HG02798 (cell line): ENCODE measurements around the gene PDIA5.
"Not testable (repeated sequence)": the region's sequence is repeated elsewhere in the genome, so short reads cannot be mapped to it uniquely, and the experiment has no call there.

Source experiments
- ATAC-seq: cut with Tn5 transposase; IDR thresholded peaks from one replicate; pipeline ENCODE4 v1.9.1; 2021; ENCODE audit warnings: mild to moderate bottlenecking; ENCODE audit not compliant: unreplicated experiment, poor library complexity

PDIA5 gene

DNA sequence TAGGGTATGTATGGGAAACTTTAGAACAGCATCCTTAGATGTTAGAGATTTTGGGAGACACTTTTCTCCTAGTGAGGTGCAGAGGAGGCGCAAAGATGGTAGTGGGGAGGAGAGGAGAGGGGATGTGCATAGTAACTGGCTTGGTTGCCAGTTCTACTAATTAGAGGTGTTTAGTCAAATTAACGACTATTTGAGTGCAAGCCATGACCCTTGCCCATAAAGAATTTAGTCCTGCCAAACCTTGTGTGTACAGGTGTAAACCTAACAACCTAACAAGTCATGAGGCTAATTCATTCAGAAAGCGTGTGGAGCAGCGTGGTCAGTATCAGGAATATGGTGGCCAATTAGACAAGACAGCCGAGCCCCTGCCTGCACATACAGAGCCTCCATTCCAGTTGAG is 72.7 kb downstream of the PDIA5 start:
- ATAC-seq = no peak

DNA sequence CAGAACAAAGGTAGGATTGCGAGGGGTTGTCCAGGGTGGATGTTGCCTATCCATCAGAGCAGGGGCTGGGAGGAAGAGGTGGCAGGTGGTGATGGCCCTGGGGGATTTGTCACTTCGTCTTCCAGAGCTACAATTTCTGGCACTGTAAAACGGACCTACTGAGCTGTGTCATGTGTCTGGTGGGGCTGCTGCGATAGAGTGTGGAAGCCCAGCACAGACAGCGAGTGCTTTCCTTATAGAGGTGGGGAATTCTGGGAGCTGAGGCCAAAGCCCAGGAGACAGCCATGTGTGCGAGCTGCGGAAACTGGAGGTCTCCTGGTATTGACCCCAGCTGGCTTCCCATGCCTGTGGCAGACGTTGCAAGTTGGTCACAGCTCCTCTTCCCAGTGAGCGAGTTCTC is 73.7 kb downstream of the PDIA5 start:
- no peak for ATAC-seq

DNA sequence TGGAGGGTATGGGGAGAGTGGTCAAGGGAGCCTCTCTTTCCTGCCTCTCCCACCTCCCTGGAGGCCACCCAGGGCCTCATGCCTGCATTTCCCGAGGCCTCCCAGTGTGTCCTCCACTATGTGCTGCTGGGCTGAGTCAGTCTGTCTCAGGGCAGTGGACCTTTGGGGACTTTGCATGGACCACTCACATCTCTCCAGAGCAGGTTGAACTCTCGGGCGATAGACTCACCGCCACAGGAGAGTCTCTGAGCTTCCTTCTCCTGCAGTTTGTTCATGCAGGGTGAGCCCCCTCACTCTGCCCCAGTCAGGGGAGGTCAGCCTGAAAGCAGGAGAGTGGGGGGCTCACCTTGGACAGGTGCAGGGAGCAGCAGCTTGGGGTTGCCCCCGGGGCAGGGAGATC is 74.5 kb downstream of the PDIA5 start:
- no peak for ATAC-seq

DNA sequence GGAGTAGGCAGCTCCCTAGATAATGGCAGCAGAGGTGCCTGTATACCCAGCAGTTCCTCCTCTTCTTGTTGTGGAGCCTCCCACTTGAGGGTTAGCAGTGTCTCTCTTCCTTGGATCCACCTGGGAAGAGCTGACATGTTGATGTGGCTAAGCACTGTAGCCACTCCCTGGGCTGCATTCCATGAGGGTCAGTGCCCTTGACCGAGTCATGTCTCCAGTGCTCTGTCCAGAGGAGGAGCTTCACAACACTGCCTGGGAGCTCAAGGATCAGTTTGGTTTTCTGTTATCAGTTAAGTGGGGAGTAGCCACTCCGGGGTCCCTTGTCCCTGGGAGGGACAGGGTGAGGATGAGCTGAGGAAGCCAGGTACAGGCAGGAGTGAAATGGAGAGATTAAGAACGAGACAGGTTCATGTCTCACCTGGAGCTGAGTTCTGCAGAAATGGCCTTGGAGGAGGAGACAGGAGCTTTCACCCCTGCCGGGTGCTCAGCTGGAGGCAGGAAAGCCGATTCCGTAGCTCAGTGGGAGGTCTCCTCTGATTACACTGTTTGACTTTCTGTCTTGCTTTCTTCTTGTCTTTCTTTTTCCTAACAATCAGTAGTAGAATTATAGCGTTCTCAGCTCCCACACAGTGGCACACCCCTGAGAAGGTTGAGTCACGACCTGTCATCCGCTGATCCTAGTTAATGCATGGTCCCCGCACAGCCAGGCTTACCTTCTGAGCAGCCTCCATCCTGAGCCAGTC is 77.0 kb downstream of the PDIA5 start:
- ATAC-seq = no peak

DNA sequence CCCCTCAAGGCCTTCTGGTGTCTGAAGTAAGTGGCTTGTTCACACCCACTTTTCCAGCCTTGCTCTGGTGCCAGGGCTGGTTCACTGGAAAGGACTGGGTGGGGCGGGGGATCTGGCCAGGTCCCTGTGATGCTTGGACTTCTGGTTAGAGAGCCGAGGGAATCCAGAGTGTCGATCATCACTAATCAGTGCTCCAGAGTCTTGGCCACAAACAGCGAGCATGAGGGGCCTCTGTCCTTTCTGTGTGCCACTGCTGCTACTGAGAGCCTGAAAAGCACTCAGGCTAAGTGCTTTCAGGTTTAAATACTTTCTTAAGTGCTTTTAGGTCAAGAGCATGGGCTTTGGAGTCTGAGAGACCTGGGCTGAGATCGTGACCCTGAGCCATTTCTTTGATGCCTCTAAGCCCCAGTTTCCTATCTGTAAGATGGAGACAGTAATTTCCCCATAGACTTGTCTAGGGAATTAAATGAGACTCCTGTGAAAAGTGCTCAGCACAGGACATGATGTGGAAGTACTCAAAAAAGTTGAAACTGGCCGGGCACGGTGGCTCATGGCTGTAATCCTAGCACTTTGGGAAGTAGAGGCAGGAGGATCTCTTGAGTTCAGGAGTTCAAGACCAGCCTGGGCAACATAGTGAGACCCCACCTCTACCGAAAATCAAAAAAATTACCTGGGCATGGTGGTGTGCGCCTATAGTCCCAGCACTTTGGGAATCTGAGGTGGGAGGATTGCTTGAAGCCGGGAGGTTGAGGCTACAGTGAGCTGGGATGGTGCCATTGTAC is 81.1 kb downstream of the PDIA5 start:
- no peak for ATAC-seq

DNA sequence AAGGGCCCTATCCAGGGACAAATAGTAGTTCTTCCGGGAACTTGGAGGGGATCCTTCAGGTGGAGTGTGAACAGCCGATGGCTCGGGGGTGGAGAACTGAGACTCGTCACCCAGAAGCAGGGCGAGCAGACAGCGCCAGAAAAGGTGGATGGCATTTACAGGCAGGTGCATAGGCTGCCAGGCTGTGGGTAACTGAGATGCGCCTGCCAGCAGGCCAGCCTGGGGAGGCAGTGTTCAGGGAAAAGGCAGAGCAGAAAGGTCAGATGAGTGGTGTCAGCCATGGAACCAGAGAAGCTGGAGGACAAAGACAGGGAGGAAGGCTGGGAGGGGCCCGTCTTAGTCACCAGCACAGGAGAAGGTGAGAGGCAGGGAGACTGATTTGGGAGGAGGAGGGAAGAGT is 81.9 kb downstream of the PDIA5 start:
- ATAC-seq = no peak

DNA sequence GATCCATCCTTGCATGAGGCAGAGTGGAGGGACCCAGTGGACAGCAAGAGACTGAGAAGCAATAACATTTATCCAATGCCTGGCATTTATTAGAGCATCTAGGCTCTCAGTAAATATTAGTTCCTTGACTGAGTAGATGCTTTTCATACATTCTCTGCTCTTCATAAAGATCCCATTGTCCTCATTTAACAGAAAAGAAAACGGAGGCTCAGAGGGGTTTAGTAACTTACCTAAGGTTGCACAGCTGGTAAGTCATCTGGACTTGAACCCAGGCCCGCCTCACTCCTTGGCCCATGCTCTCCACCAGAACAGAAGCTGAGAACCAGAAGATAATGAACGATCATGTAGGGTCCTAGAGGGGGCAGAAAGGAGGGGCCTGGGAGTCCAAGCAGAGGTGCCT is 82.7 kb downstream of the PDIA5 start:
- no peak for ATAC-seq

DNA sequence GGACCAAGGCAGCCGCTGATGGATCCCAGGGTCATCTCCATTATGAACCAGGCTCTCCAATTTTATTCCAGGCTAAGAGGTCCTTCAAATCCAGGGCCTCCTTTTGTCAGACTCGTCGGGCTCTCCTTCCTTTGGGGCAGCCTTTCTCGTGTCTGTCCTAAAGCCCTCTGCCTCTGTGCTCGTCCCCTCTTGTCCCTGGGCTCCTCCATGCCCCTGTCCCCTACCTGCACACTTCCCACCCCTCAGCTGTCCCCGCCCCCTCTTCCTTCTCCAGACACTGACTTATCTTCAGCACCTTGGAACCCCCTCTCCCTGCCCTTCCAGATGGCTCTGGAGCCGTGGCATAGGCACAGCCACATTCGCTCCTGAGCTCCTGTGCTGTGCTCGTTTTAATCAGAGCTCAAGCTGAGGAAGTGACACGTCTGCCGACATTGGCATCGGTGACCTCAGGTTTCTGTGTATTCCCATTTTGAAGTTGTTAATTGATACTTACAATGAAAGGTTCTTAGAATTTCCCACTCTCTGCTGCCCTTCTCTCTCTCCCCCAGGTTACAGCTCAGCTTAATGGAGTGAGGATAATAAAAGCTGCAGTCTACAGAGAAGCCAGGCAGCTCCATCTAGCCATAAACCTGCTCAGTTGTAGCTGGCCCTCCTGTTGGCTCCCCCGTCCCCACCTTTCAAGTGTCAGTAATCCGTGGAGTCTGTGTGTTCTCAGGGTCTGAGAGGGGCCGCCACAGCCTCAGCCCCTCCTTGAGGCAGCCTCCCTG is 83.8 kb downstream of the PDIA5 start:
- no peak for ATAC-seq

DNA sequence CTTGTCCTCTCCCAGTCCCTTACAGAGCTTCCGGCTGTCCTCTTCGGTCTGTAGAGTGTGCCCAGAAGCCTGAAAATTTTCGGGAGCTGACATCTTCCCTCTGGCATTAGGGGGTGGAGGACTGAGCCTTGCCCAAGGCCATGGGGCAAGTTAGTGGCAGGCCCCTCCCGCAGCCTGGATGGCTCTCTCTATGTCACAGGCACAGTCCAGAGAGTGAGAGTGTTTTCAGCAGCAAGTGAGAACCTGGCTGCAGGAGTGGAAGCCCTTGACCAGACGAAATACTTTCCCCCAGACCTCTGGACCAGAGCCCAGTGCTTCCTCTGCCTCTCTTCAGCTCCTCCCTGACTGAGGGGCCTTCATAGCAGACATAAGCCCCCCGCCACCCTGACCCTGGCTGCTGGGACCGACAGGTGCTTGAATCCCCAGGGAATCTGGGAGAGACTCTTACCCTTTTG is 84.5 kb downstream of the PDIA5 start:
- no peak for ATAC-seq

DNA sequence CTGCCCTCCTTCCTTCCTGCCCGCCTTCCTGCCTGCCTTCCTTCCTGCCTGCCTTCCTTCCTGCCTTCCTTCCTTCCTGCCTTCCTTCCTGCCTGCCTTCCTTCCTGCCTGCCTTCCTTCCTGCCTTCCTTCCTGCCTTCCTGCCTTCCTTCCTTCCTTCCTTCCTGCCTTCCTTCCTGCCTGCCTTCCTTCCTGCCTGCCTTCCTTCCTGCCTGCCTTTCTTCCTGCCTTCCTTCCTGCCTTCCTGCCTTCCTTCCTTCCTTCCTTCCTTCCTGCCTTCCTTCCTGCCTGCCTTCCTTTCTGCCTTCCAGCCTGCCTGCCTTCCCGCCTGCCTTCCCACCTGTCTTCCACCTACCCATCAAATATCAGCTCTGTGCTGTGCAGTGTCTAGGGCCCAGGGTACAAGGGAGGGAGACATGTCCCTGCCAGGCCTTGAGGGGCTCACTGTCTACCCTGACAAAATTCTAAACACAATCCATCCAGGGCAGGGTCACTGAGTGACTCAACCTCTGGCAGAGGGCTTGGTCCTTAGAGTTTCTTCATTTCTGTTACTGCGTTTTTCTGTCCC is 85.1 kb downstream of the PDIA5 start:
- ATAC-seq = not testable (repeated sequence)

DNA sequence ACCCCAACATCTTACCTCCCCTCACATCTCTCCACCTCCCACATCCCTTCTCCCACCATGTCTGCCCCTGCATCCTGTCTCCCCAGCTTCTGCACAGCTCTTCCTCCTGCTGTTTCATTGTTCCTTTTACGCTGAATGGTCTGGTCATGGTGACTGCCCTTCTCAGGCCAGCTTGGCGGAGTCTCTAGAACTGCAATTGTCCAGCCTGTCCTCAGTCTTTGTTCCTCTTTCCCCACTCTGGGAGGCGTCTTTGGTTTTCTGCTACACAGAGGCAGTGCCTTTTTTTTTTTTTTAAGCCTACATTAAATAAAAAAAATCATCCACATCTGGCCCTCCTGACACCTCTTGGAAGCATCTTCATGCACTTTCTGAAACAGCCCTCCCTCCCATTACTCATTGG is 85.9 kb downstream of the PDIA5 start:
- no peak for ATAC-seq

DNA sequence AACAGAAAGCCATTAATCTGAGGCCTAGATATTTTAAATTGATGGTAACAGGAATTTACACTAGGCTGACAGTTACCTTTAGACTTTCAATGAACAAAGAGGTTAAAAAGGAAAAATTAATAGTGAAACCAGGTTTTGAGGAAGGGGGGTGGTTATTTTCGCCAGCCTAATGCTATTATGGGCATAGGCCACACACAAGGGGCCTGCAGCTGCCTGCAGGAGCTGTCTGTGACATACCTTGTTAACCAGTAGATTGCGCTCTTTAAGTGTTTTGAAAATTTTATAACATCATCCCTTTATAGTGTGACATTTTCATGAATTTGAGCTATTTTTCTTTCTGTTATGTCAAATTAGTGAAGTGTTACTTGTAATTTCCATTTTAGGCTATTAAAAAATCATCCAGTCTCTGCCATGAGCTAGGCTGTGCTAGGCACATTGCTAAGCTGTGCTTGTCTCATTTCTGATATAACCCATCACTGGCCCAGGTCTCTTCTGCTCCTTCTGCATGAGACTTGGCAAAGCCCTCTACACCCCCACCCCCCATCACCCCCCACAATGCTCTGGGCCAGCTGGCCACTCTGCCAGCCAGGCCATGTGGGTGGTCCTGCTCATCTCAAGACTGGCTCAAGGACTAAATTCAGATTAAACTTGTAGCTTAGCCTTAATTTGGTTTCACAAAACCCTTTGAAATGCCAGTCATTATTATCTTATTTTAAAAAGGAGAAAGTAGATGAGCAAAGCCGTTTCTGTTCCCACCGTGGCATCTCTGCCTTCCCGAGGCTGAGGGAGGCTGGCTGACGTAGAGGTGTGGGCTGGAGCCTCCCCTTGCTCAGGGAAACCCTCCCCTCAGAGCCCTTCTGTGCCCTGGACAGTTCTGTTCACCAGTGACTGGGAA is 86.5 kb downstream of the PDIA5 start:
- ATAC-seq = no peak

DNA sequence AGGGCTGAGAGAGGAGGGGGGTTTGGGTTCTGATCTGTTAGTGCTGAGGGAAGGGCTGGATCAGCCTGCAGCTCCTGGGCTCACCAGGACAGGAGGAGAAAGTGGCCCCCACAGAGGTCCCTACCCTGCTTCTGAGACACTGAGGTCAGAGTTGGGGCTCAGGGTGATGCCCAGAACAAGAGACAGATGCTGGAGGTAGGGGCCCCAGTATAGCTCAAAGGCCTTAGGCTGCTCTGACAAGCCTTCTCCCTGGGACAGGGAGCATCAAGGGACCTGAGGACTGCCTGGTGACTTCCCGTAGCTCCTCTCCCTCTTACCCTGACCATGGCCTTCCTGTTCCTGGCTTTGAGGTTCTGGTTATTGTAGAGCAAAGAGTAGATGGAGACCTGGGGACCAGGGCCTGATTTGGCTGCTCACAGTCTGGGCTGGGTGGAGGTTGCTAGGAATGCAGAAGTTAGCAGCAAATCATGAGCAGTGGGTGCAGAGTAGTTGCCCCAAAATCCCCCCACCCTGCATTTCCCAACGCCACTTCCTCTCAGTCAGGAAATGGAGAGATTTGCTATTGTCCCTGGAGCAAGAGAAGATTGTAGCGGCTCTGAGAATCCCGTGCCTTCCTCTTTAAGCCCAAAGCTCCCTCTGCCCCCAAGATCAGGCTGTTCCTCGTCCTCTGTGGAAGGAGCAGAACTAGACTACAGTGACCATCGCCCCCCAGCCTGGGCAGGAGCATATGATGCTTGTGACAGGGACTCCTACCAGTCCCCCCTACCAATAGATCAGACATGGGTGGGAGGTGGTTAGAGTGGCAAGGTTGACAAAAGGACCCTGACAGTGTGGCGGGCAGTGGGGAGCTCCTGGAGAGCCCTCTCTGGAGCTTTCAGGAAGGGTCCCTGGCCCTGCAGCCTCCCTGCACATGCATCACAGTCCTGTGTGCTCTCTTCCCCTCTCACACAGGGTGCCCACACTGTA is 87.5 kb downstream of the PDIA5 start:
- no peak for ATAC-seq

DNA sequence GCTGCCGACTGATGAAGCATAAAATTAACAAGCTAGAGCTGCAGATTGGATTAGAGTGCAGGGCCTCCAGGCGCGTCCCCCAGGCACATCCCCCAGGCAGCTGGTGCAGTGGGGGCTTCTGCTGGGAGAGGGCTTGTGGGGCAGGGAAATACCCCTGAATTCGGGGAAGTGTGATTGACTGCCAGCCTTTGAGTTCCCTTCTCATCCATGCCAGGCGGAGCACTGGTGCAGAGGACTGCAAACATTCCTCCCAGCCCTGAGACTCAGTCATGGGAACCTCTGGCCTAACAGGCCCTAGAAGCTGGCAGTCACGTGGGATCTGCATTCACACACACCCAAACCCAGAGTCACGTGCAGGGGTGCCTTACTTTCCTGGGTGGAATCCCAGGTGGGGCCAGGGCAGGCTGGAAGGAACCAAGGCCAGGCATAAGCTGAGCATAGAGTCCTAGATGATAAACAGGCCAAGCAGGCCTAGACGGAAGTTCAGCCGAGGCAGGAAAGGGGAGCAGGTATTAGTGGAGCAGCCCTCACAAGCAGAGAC is 88.7 kb downstream of the PDIA5 start:
- ATAC-seq = no peak

DNA sequence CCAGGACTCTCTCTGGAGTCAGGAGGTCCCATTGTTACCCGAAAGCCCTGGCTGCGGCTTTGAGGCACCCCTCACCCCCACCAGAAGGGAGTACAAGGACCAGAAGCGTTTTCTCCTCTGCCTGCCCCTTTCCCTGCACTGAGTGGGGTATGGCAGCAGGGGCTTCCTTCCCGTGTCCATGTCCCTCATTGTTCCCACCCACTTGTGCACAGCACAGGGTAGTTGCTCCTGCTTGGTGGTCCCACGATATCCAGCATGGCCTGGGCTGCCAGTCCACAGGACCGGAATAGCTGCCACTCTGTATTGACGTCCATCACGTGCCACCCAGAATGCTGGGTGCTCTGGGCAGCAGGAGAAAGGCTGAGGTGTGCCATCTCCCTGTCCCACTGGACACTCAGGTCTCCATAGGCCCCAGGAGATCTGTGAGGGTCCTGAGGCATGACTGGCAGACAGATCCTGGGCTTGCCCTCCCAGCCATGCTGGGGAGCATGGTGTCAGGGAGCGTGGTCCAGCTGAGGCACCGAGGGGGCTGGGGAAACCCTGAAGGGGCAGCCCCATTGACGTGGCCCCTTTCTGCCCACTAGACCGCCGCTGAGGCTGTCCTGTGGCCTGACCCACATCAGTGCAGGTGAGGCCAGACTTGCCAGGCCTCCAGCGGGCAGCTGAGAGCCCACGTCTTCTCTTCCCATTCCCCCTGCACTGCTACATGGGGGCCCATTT is 89.6 kb downstream of the PDIA5 start:
- ATAC-seq = no peak

DNA sequence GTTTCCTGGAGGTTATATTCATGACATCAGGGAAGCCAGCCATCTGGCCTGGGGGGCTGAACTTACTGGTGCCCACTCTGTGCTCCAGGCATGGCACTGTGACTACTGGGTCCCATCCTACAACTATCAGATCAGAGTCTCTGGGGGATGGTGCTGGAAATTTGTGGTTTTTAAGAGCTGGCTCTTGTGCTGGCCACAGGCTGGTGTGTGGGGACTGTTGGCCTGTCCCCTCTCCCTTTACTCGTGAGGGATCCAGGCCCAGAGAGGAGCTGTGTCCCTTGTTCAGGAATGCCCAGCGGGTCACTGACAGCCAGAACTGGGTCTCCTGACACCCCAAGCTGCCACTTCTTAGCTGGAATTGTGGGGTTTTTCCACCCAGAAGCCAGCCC is 90.4 kb downstream of the PDIA5 start:
- no peak for ATAC-seq

DNA sequence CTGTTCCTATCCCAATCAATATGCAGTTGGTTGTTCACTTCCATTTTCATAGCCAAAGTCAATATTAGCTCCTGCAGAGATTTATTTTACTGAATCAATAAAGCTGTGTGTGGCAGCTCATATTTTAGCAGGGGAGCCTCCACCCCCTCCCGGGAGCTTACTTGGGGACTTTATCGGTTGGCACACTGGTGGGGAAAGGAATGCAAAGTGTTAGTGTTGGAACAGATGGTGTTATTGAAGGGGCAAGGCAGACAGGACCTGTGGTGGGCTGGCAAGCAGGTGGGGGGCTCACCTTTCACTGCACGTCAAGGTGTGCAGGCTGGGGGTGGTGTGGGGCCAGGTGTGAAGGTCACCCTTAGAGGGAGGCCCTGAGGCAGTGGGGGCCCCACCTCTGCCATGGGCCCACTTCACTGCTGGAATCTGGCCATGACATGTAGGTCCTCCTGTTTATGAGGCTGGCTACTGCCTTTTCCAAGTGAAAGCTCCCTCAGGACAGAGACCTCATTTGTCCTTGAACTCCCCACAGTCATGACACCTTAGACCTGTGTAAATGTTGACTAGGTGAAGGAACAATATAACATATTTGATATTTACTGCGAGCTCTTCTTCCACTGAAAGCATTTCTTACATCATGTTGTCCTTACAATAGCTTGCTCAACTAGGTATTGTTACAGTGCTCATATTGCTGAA is 90.9 kb downstream of the PDIA5 start:
- ATAC-seq = no peak
